HG02678 (cell line): ENCODE results near the gene MMP14.
"Not testable (repeated sequence)": the region's sequence is repeated elsewhere in the genome, so short reads cannot be mapped to it uniquely, and the experiment has no call there.

ENCODE experiments used
- ATAC-seq: cut with Tn5 transposase; IDR thresholded peaks from one replicate; pipeline ENCODE4 v1.9.1; 2021; ENCODE audit warnings: mild to moderate bottlenecking, moderate library complexity; ENCODE audit not compliant: unreplicated experiment

The MMP14 gene

GRCh38 chr14:22836301-22837113 is at the start of gene MMP14:
TSS of gene MMP14 (plus strand) at chr14:22836585. CDS start at chr14:22836818, 233 bp downstream.
- no peak for ATAC-seq

- no peak for ATAC-seq
These were observed 49.7 kb upstream of the MMP14 start for GRCh38 chr14:22786685-22787084.

GRCh38 chr14:22791301-22791700 is 45.1 kb upstream of the MMP14 start:
- no peak for ATAC-seq

GRCh38 chr14:22792158-22792557 is 44.2 kb upstream of the MMP14 start:
- ATAC-seq, result no peak

DNA sequence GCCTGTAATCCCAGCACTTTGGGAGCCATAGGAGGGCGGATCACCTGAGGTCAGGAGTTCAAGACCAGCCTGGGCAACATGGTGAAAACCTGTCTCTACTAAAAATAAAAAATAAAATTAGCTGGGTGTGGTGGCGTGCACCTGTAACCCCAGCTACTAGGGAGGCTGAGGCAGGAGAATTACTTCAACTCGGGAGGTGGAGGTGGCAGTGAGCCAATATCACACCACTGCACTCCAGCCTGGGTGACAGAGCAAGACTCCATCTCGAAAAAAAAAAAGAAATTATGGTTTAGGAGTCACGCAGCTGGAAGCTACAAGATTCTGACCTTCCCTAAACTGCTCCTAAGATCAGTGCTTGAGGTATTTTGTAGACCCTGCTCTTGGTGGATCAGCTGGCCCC is 42.8 kb upstream of the MMP14 start:
- ATAC-seq, result not testable (repeated sequence)

DNA sequence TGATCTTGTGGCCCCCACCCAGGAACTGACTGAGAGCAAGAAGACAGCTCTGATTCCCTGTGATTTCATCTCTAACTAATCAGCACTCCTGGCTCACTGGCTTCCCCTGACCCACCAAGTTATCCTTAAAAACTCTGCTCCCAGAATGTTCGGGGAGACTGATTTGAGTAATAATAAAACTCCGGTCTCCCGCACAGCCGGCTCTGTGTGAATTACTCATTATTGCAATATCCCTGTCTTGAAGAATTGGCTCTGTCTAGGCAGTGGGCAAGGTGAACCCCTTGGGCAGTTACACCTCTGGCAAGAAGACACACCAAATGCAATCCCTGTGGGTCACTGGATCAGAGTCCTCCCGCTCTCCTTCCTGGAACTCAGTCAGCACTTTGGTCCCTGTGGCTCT is 42.4 kb upstream of the MMP14 start:
- ATAC-seq, result no peak

DNA sequence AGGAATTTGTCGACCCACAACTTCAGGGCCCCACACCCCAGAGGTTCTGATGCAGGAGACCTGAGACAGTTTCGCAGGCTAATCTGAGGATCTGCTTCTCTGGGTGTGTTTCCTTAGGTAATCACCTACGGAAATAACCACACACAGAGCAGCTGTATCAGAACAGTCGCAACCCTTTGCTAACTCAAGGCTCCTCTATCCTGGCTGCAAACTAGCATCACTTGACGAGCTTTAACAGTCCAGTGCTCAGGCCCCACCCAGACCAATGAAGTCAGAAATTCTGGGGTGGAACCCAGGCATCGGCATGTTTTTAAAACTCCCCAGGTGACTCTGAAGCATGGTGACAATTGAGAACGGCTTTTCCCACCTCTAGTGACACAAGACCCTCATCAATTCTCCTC is 41.8 kb upstream of the MMP14 start:
- ATAC-seq, result no peak

DNA sequence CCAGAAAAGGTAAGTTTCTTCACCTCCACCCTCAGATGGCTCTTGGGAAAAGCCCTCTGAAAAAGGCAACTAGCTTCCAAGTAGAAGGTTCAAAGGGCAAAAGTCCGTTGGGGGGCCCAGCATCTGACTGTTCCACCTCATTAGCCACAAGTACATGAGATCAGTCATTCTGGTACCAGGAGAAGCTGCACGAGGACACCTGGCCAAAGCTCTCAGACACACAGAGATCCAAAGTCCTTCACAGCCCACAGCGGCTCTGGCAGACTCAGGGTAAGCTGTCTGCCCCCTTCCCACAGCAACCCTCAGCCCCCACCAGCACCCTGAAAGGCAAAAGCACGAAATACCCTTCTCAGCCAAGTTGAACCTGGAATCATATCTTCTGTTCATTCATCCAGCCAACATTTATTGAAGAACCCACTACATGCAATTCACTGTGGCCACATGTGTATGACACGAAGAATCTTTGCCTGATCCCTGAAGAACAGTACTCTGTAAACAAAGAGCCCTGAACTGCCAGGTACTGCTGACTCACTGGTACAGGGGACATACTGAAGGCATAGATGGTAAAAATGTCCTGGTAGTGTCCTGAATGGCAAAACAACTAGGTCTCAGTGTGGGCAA is 40.2 kb upstream of the MMP14 start:
- peak; percentile 65 for ATAC-seq

GRCh38 chr14:22797017-22797917 is 39.1 kb upstream of the MMP14 start:
- no peak for ATAC-seq

GRCh38 chr14:22798528-22798927 is 37.9 kb upstream of the MMP14 start:
- no peak for ATAC-seq

DNA sequence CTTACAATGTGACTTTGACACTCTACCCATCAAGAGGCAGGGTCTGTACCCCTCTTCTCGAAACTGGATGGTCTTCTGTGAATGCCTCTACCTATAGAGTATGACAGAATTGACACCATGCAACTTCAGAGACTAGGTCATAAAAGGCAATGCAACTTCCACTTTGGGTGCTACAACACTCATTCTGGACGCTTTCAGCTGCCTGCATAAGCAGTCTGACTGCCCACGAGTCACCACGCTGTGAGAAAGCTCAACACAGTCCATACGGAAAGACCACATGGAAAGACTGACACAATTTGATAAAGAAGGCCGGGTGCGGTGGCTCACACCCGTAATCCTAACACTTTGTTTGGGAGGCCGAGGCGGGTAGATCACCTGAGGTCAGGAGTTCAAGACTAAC is 36.0 kb upstream of the MMP14 start:
- no peak for ATAC-seq

DNA sequence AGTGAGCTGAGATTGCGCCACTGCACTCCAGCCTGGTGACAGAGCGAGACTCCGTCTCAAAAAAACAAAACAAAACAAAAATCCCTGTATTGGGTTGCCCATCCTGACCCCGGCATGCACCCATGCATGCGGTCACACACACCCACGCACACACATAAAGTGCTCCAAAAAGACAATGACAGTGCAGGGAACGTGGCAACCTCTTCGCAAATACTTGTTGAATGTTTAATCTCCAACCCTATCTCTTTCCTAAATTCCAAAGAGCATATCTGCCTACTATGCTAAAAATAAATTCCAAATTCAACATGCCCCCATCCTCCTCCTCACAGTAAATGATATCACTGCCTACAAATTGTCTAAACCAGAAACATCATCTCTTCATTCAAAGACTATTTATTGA is 34.7 kb upstream of the MMP14 start:
- ATAC-seq, result no peak

- ATAC-seq, result no peak
These were observed 33.3 kb upstream of the MMP14 start for GRCh38 chr14:22802860-22803686.

DNA sequence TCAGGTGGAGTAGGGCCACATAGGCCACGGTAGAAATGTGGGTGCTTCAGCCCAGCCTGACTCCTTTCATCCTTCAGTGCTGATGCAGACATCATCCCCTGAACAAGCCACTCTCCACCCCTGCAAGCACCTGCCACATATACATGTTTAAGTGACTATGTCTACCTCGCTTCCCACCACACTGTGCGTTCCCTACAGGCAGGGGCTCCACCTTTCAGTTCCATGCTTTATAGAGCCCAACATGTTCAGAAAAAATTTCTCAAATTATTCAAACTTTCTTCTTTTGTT is 32.8 kb upstream of the MMP14 start:
- ATAC-seq, result no peak

GRCh38 chr14:22805235-22805634 is 31.1 kb upstream of the MMP14 start:
- ATAC-seq, result not testable (repeated sequence)

- ATAC-seq, result no peak
These were observed 28.8 kb upstream of the MMP14 start for GRCh38 chr14:22807432-22808087.

- ATAC-seq, result no peak
These were observed 27.8 kb upstream of the MMP14 start for GRCh38 chr14:22808388-22809209.

- no peak for ATAC-seq
These were observed 24.7 kb upstream of the MMP14 start for GRCh38 chr14:22811722-22812121.

DNA sequence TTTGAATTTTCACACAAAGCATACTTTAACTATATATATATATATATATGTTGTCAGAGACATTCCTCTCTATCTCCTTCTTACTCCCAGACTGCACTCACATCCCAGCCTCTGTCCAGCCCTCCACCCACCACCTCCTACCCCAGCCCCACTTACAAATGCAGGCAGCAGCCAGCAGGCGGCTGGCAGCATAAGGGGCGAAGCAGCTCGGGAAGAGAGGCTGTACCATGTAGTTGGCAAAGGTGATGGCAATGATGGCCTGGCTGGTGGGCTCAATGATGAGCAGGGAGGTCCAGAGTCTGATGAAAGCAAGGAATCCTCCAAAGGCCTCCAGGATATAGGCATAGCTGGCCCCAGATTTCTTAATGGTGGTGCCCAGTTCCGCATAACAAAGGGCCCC is 23.6 kb upstream of the MMP14 start:
- no peak for ATAC-seq
